HCT116 (cell line): ENCODE measurements around the gene HNRNPH1. TPM values are rescaled to one million over a fixed set of nuclear protein-coding genes. Genes with fewer than 3 reads are reported as not detected.
"Not testable (repeated sequence)": the region's sequence is repeated elsewhere in the genome, so short reads cannot be mapped to it uniquely, and the experiment has no call there.

Experiments used
- ATAC-seq: fragments of 200-7000 bp; cut with Tn5 transposase; 2 replicates; pipeline ENCODE4 v1.9.1; 2020; ENCODE audit warnings: mild to moderate bottlenecking, moderate library complexity
- BruUV-seq: library from RNA; stranded (reverse); fragments of 400-500 nt; replicated peaks from 2 replicates; lab custom pipeline; 2021; lab: Mats Ljungman, UMichigan
- CTCF ChIA-PET: fragments of 300-600 bp; sonication (Branson Sonifier 250); formaldehyde crosslinking; loops from one replicate; lab custom pipeline; 2021; ENCODE audit warnings: antibody characterized with exemption; lab: Charles Lee
- POLR2A ChIA-PET: fragments of 300-600, 350-600 bp; sonication (Branson Sonifier 250); formaldehyde crosslinking; loops from one replicate; lab custom pipeline; 2021; ENCODE audit warnings: antibody characterized with exemption; lab: Charles Lee
- RAD21 ChIA-PET, 2 experiments: fragments of 300-600 bp; sonication (Branson Sonifier 250); formaldehyde crosslinking; loops; one replicate each; lab custom pipeline; 2023; ENCODE audit warnings: low total read pairs in 2 of 2; ENCODE audit not compliant: uncharacterized antibody in 2 of 2, unreplicated experiment in 2 of 2, low non-redundant PET in 1 of 2; lab: Charles Lee
- DNase-seq: peaks from one replicate; pipeline ENCODE4 v3.0.0-alpha.2; 2010; ENCODE audit warnings: low read depth, low spot score
- H2AFZ ChIP-seq: fragments of 200-600 bp; shearing (Covaris generic), sonication (generic); 2 replicates; pipeline ENCODE4 v1.6.1; 2017; ENCODE audit warnings: low read depth, mixed run types, mixed read lengths, antibody characterized with exemption, low read length; ENCODE audit not compliant: poor library complexity, severe bottlenecking
- H3K27ac ChIP-seq: 2 replicates; pipeline ENCODE4 v1.5.1; 2012; ENCODE audit warnings: low read depth, low read length
- H3K27me3 ChIP-seq: fragments of 200-600 bp; sonication (generic); 2 replicates; pipeline ENCODE4 v1.6.1; 2016; ENCODE audit warnings: mixed run types, low read length, mixed read lengths; ENCODE audit not compliant: insufficient read depth
- H3K36me3 ChIP-seq, 2 experiments: fragments of 200-500 bp in 1 of 2; fragments of 200-600 bp in 1 of 2; sonication (Bioruptor generic) in 1 of 2; sonication (generic) in 1 of 2; 2 replicates each; pipeline versions ENCODE4 v1.5.1 to v1.6.1; 2014 to 2016; ENCODE audit warnings: low read length in 2 of 2, inconsistent platforms in 1 of 2, mixed read lengths in 1 of 2, mixed run types in 1 of 2; ENCODE audit not compliant: insufficient read depth in 2 of 2, control insufficient read depth in 1 of 2
- H3K4me1 ChIP-seq, 2 experiments: fragments of 200-600 bp in 1 of 2; sonication (generic) in 1 of 2; 2 replicates each; pipeline versions ENCODE4 v1.5.1 to v1.6.1; 2012 to 2017; ENCODE audit warnings: low read length in 2 of 2, inconsistent platforms in 1 of 2, mild to moderate bottlenecking in 1 of 2, mixed read lengths in 1 of 2, mixed run types in 1 of 2, moderate library complexity in 1 of 2; ENCODE audit not compliant: insufficient read depth in 2 of 2, control insufficient read depth in 1 of 2
- H3K4me2 ChIP-seq: fragments of 200-600 bp; sonication (generic); 2 replicates; pipeline ENCODE4 v1.6.1; 2017; ENCODE audit warnings: mixed run types, low read length, mixed read lengths
- H3K4me3 ChIP-seq, 2 experiments: fragments of 200-600 bp in 1 of 2; sonication (generic) in 1 of 2; replicated peaks in 1 of 2; 2 replicates each; pipeline ENCODE4 v1.5.1; 2011 to 2016; ENCODE audit warnings: low read length in 2 of 2, control low read depth in 1 of 2, low read depth in 1 of 2, mild to moderate bottlenecking in 1 of 2, mixed read lengths in 1 of 2, mixed run types in 1 of 2
- H3K79me2 ChIP-seq: fragments of 200-600 bp; sonication (generic); 2 replicates; pipeline ENCODE4 v1.6.1; 2017; ENCODE audit warnings: mild to moderate bottlenecking, mixed run types, low read length, moderate library complexity, mixed read lengths; ENCODE audit not compliant: insufficient read depth
- H3K9ac ChIP-seq: fragments of 200-600 bp; sonication (generic); 2 replicates; pipeline ENCODE4 v1.6.1; 2016; ENCODE audit warnings: low read length, mixed read lengths
- H3K9me2 ChIP-seq: fragments of 200-600 bp; sonication (generic), shearing (Covaris generic); 2 replicates; pipeline ENCODE4 v1.6.1; 2017; ENCODE audit warnings: mixed run types, mild to moderate bottlenecking, moderate library complexity; ENCODE audit not compliant: insufficient read depth
- H3K9me3 ChIP-seq, 2 experiments: fragments of 200-500 bp in 1 of 2; fragments of 200-600 bp in 1 of 2; sonication (Bioruptor generic) in 1 of 2; sonication (generic) in 1 of 2; 2 replicates each; pipeline ENCODE4 v1.6.1; 2014 to 2017; ENCODE audit warnings: low read length in 2 of 2, mixed read lengths in 2 of 2, inconsistent platforms in 1 of 2, low read depth in 1 of 2, mild to moderate bottlenecking in 1 of 2, mixed run types in 1 of 2, moderate library complexity in 1 of 2; ENCODE audit not compliant: control insufficient read depth in 1 of 2, insufficient read depth in 1 of 2
- H4K20me1 ChIP-seq: fragments of 200-600 bp; sonication (generic), shearing (Covaris generic); 2 replicates; pipeline ENCODE4 v1.6.1; 2017; ENCODE audit warnings: mixed run types, mild to moderate bottlenecking, moderate library complexity; ENCODE audit not compliant: insufficient read depth
- intact Hi-C: fragments of 100-400 bp; cut with micrococcal nuclease; formaldehyde crosslinking; loops from 2 replicates; pipeline ENCODE4 v1.10.0; 2022
- total RNA-seq: library from RNA; stranded (reverse); gene quantifications from one replicate; pipeline ENCODE4 v1.2.1, GENCODE V29; 2021; ENCODE audit not compliant: unreplicated experiment

HNRNPH1 gene
- total RNA-seq, 1 experiment from 2014 or later: 788 TPM

DNA sequence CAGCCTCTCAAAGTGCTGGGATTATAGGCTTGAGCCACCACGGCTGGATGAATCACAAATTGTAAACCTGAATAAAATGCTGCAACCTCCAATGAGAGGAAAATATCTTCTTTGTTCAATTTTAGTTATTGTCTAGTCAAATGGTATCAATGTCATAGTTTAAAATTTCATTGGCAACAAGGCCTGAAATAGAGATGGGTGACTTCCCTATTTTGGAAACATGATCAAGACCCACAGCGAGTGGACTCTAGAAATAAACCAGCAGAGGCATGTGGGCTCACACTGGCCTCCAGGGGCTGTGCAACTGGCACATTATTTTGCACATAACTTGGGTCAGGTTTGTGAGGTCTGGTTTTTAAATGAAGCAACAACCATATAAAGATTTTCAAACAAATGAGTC is 29.7 kb upstream of the HNRNPH1 start:
- ATAC-seq, H3K27me3 ChIP-seq, H3K79me2 ChIP-seq, BruUV-seq, H4K20me1 ChIP-seq, H3K9ac ChIP-seq, H3K4me1 ChIP-seq, H3K36me3 ChIP-seq, H3K4me3 ChIP-seq, H3K27ac ChIP-seq, CTCF ChIA-PET, H3K9me2 ChIP-seq, intact Hi-C loops, POLR2A ChIA-PET, H3K9me3 ChIP-seq, H2AFZ ChIP-seq, DNase-seq, RAD21 ChIA-PET, H3K4me2 ChIP-seq: not testable (repeated sequence)

DNA sequence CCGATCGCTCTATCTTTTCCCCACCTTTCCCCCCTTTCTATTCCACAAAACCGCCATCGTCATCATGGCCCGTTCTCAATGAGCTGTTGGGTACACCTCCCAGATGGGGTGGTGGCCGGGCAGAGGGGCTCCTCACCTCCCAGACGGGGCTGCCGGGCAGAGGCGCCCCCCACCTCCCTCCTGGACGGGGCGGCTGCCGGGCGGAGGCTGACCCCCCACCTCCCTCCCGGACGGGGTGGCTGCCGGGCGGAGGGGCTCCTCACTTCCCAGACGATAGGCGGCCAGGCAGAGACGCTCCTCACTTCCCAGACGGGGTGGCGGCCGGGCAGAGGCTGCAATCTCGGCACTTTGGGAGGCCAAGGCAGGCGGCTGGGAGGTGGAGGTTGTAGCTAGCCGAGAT is 26.8 kb upstream of the HNRNPH1 start:
- H3K9me3 ChIP-seq, H3K4me3 ChIP-seq, H3K36me3 ChIP-seq, H3K27me3 ChIP-seq, BruUV-seq, H3K9ac ChIP-seq, H3K79me2 ChIP-seq, H2AFZ ChIP-seq, H4K20me1 ChIP-seq, H3K27ac ChIP-seq, ATAC-seq, DNase-seq, H3K4me1 ChIP-seq, intact Hi-C loops, RAD21 ChIA-PET, H3K4me2 ChIP-seq, POLR2A ChIA-PET, CTCF ChIA-PET, H3K9me2 ChIP-seq: not testable (repeated sequence)

DNA sequence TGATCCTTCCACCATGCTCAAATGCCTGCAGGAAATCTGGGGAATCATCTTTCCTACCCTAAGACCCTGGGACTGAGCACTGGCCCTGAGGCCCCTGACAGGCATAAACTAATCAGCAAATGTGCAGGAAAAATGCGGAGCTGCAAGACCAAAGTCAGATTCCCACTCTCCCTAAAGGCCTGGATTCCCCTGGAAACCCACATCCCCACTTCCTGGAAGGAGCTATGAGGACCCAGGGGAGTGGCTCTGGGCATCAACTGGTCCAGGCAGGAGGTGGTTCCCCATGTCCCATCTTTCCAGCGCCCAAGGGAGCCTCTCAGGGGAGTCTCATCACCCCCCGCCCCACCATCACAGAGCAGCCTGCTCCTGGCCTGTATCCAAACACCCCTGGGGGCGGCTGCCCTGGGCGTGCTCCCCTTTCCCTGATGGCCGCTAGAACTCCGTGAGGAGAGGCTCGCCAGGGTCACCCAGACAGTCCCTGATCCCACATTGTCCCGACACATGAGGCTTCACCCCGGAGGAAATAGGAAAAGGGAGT is 25.8 kb upstream of the HNRNPH1 start:
- intact Hi-C loops, H4K20me1 ChIP-seq, RAD21 ChIA-PET, ATAC-seq, H3K9me2 ChIP-seq, H3K4me1 ChIP-seq, H3K36me3 ChIP-seq, H3K4me3 ChIP-seq, H3K4me2 ChIP-seq, DNase-seq, CTCF ChIA-PET, H3K79me2 ChIP-seq, H2AFZ ChIP-seq, H3K27ac ChIP-seq, BruUV-seq, H3K9me3 ChIP-seq, POLR2A ChIA-PET, H3K27me3 ChIP-seq, H3K9ac ChIP-seq: not testable (repeated sequence)
